ENCODE results near the gene MGAT3. TPM values are rescaled to one million over a fixed set of nuclear protein-coding genes. Genes with fewer than 3 reads are reported as not detected.
A peak's percentile ranks its signal among the peaks of the same experiment; 100 is the strongest.

The MGAT3 gene
- total and polyA plus RNA-seq, 9 of the 15 experiments (the other 6 are each of a cell fraction or from before 2014, with no cell fraction given), result 0.10 to 11.5 (median 4.6) TPM

GRCh38 chr22:39463277-39463676 is 6.5 kb downstream of the MGAT3 start:
- no TSS peak for BruUV-seq (replicated peaks)
- 86% methylated on average over 4 of the region's 6 CpGs for WGBS (ENCODE audit: insufficient coverage, low coverage, missing lambda C conversion rate)
- DNase-seq (ENCODE audit: extremely low read depth in 1 of 4, low spot score in 3 of 4) (no peak), ATAC-seq (no peak), FAIRE-seq (no peak)
- intact Hi-C loops (cut with micrococcal nuclease) (loop anchor here (5.0 kb wide), 1 partner anchor 54 kb away; no protein-coding TSS in a partner anchor), in situ Hi-C loops (cut with MboI) (no loop called here)
- Histone ChIP-seq H3K27me3 (ENCODE audit: control insufficient read depth in 2 of 2, insufficient read depth in 2 of 2, low read length in 2 of 2) (no peaks in the 10 kb centered on the region), H3K4me2 (ENCODE audit: insufficient read depth, low read length) (peak overlapping the region; percentile 39; the same call in 1 of the 2 replicates), H2AFZ (ENCODE audit: low read depth, low read length) (no peak overlapping the region), H3K9me3 (replicated peaks; ENCODE audit: control insufficient read depth, insufficient read depth, low read depth, low read length) (no peaks in the 10 kb centered on the region), H3K36me3 (ENCODE audit: control insufficient read depth, insufficient read depth, low read length) (no peaks in the 10 kb centered on the region), H3K27ac (ENCODE audit: extremely low read depth, low read depth, low read length) (peak overlapping the region; percentile 63), H3K79me2 (ENCODE audit: control insufficient read depth, insufficient read depth, low read length) (peaks cover 71% of the 10 kb centered on the region), H3K9ac (ENCODE audit: insufficient read depth in 1 of 2, low read depth in 2 of 2, low read length in 2 of 2) (peak overlapping the region; percentile 57 to 88), H4K20me1 (replicated peaks; ENCODE audit: control insufficient read depth, insufficient read depth, low read length) (no peaks in the 10 kb centered on the region), H3K4me1 (replicated peaks in 1 of 2; ENCODE audit: control insufficient read depth in 2 of 2, insufficient read depth in 2 of 2, low read length in 2 of 2) (peaks cover 47 to 78% of the 10 kb centered on the region in 2 experiments), H3K4me3 (no peak overlapping the region), H3K9me1 (ENCODE audit: control insufficient read depth, insufficient read depth, low read length) (no peaks in the 10 kb centered on the region)
- no peak for TF ChIP-seq ZFP30 (CRISPR knock-in tag; IDR thresholded peaks at IDR 0.05; ENCODE audit: borderline replicate concordance)
- TF ChIP-seq ZNF561 (CRISPR knock-in tag; conservative IDR thresholded peaks at IDR 0.05), result no peak
- no peak for TF ChIP-seq RFX1 (IDR thresholded peaks at IDR 0.05)
- TF ChIP-seq CEBPG (CRISPR knock-in tag; IDR thresholded peaks at IDR 0.05), result no peak
- no peak for TF ChIP-seq CEBPG (tag; conservative IDR thresholded peaks at IDR 0.05 in 1 of 2, IDR thresholded peaks at IDR 0.05 in 1 of 2)
- POLR2A ChIA-PET, result no interaction called here
- CTCF ChIA-PET (ENCODE audit: low intra/inter-chr PET ratio), result no interaction called here

- H4K20me1 ChIP-seq (replicated peaks; ENCODE audit: control insufficient read depth, insufficient read depth, low read length), result no peaks in the 10 kb centered on the region
- H3K4me2 ChIP-seq (ENCODE audit: insufficient read depth, low read length), result no peak overlapping the region
- H3K36me3 ChIP-seq (ENCODE audit: control insufficient read depth, insufficient read depth, low read length), result no peaks in the 10 kb centered on the region
- peaks cover 42 to 78% of the 10 kb centered on the region in 2 experiments for H3K4me1 ChIP-seq (replicated peaks in 1 of 2; ENCODE audit: control insufficient read depth in 2 of 2, insufficient read depth in 2 of 2, low read length in 2 of 2)
- no peaks in the 10 kb centered on the region for H3K27me3 ChIP-seq (ENCODE audit: control insufficient read depth in 2 of 2, insufficient read depth in 2 of 2, low read length in 2 of 2)
- no peaks in the 10 kb centered on the region for H3K9me1 ChIP-seq (ENCODE audit: control insufficient read depth, insufficient read depth, low read length)
- H2AFZ ChIP-seq (ENCODE audit: low read depth, low read length), result no peak overlapping the region
- H3K9me3 ChIP-seq (replicated peaks; ENCODE audit: control insufficient read depth, insufficient read depth, low read depth, low read length), result no peaks in the 10 kb centered on the region
- WGBS (ENCODE audit: insufficient coverage, low coverage, missing lambda C conversion rate), result 96% methylated on average over 9 of the region's 10 CpGs
- BruUV-seq (replicated peaks), result no TSS peak
- intact Hi-C loops (cut with micrococcal nuclease), result loop anchor here (2.0 to 5.0 kb wide), 2 partner anchors 23 to 53 kb away; no protein-coding TSS in a partner anchor
- in situ Hi-C loops (cut with MboI), result no loop called here
- POLR2A ChIA-PET, result interaction anchor here (0.6 to 1.4 kb wide), 4 partner anchors 9 to 387 kb away, joined by 3 to 4 read pairs (median 4); partner anchors contain the start of gene APOBEC3G
- no peak overlapping the region for H3K4me3 ChIP-seq
- peak overlapping the region in 1 of 2 experiments; percentile 52; a peak in 2 of 4 replicates for H3K9ac ChIP-seq (ENCODE audit: insufficient read depth in 1 of 2, low read depth in 2 of 2, low read length in 2 of 2)
- DNase-seq (ENCODE audit: extremely low read depth in 1 of 4, low spot score in 3 of 4) (no peak), ATAC-seq (no peak), FAIRE-seq (no peak)
- CTCF ChIA-PET (ENCODE audit: low intra/inter-chr PET ratio), result no interaction called here
- peaks cover 65% of the 10 kb centered on the region for H3K79me2 ChIP-seq (ENCODE audit: control insufficient read depth, insufficient read depth, low read length)
- no peak overlapping the region for H3K27ac ChIP-seq (ENCODE audit: extremely low read depth, low read depth, low read length)
- TF ChIP-seq ZNF12 (CRISPR knock-in tag; IDR thresholded peaks at IDR 0.05) (no peak), ELF2 (CRISPR knock-in tag; IDR thresholded peaks at IDR 0.05) (no peak), E2F5 (CRISPR knock-in tag; IDR thresholded peaks at IDR 0.05) (no peak), RERE (CRISPR knock-in tag; IDR thresholded peaks at IDR 0.05; ENCODE audit: borderline replicate concordance) (no peak), MCM3 (IDR thresholded peaks at IDR 0.05) (no peak)
Observed at GRCh38 chr22:39463931-39464390, 7.1 kb downstream of the MGAT3 start.
